Stimulated activated CD8-positive, alpha-beta memory T cell treated with anti-CD3 and anti-CD28 coated beads, Interleukin-15, amount 100 ng/mL, for 4 hours (primary cell): ENCODE measurements around the gene SPAG4.

Experiments
- DNase-seq, 2 donors: peaks; one replicate each; pipeline ENCODE4 v3.0.0-alpha.2; 2020; ENCODE audit warnings: low read depth in 2 of 2

Gene SPAG4

DNA sequence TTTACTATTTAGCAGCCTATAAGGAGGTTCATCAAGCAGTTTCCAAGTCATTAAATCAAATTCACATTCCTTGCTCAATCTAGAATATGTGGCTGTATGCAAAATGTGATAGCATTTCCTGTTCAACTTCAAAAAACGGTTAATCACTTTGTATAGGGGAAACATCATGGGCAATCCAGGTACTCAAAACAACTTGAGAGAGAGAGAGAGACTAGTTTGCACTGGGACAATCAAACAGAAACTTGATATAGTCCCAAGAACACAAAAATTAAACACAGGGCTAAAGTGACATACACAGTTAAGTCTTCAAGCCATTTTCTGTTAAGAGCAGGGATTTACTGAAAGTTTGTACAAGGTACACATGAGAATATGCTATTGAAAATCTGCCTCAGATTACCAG, 41.6 kb downstream of the SPAG4 start:
- DNase-seq: no peak

- DNase-seq: no peak
Measured at GRCh38 chr20:35660122-35660937, 44.7 kb downstream of the SPAG4 start.

DNA sequence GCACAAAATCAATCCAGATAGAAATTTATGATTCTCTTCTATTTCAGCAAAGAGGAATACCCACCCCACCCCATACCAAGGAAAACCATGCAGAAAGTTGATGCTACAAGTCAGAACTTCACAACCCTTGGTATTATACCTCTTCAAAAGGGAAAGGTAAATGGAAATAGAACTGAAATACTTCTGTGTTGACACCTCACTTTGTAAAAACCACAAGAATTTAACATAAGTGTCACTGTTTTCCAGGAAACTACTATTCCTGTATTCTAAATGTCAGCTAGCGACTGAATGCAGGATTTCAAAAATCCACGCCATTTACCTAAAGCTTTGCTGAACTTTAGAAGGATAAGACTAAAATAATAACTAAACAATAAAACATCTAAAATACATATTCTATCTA, 45.4 kb downstream of the SPAG4 start:
- DNase-seq: no peak

- no peak for DNase-seq
Measured at GRCh38 chr20:35661908-35662307, 46.3 kb downstream of the SPAG4 start.

- DNase-seq: no peak
Measured at GRCh38 chr20:35662551-35662950, 46.9 kb downstream of the SPAG4 start.

GRCh38 chr20:35663516-35664465, 48.2 kb downstream of the SPAG4 start:
- DNase-seq: peak; percentile 31 to 43

GRCh38 chr20:35664466-35665206, 49.0 kb downstream of the SPAG4 start, which contains the start of the genes CPNE1 and RBM12:
TSS of gene CPNE1 (minus strand) at chr20:35664900. CDS start at chr20:35632923, 31,977 bp downstream.
TSS of gene RBM12 (minus strand) at chr20:35664900. CDS start at chr20:35655322, 9,578 bp downstream.
- DNase-seq: peak; percentile 85 to 87

GRCh38 chr20:35665949-35666288, 50.3 kb downstream of the SPAG4 start:
- no peak for DNase-seq

DNA sequence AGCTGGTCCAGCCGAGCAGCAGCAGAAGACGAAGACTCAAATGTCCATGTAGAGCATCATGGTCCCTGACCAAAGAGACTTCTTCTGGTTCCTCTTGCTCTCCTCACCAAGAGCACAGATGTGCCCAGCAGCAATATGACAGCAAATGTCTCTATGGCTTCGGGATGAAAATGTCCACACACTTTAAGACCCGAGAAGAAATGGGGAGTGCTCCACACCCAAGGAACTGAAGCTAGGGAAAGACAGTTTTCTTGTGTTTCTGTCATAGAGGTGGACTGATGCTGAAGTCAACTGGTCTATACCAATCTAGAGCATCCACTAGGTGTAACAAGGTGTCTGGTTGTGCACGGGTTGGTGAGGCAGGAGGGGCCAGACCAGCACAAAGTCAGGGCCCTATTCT, 53.6 kb downstream of the SPAG4 start:
- DNase-seq: no peak

DNA sequence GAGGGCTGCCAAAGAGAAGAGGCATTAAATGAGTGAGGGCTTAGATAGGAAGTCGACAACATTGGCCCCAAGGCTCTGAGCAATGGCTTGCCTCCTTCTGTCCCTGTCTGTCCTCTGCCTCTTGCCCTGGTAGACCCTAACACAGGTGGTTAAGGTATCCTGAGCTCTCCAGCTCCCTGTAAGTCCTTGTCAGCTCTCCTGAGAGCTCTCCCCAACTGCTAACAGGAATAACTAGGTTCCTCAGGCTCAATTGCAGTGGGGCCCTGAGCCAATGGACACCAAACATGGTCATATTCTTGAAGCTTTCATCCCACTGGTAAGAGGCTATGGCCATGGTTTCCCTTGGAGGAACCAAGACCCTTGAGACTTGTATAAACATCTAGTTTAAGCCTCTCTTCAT, 54.1 kb downstream of the SPAG4 start:
- DNase-seq: no peak
